Occipital lobe (tissue), 2 donors: ENCODE results near the gene SYCE1L. TPM values are rescaled to one million over a fixed set of nuclear protein-coding genes. Genes with fewer than 3 reads are reported as not detected.
"Not testable (repeated sequence)": the region's sequence is repeated elsewhere in the genome, so short reads cannot be mapped to it uniquely, and the experiment has no call there.

Experiments used
- DNase-seq: peaks from one replicate; lab custom pipeline; 2025; lab: John Stamatoyannopoulos, UW
- total RNA-seq: library from RNA; depleted of rRNA; stranded (reverse); fragments of >200 nt; gene quantifications from one replicate; pipeline ENCODE4 v1.2.3, GENCODE V29; 2014

SYCE1L gene
- total RNA-seq, 1 donor from 2014 or later, result not detected

GRCh38 chr16:77197747-77198146 lies 1.5 kb upstream of the SYCE1L start:
- DNase-seq, result no peak

GRCh38 chr16:77206533-77206932 lies 7.3 kb downstream of the SYCE1L start:
- no peak for DNase-seq

- no peak for DNase-seq
Measured at GRCh38 chr16:77207030-77207429, 7.8 kb downstream of the SYCE1L start.

GRCh38 chr16:77208382-77208781 lies 9.2 kb downstream of the SYCE1L start:
- no peak for DNase-seq

DNA sequence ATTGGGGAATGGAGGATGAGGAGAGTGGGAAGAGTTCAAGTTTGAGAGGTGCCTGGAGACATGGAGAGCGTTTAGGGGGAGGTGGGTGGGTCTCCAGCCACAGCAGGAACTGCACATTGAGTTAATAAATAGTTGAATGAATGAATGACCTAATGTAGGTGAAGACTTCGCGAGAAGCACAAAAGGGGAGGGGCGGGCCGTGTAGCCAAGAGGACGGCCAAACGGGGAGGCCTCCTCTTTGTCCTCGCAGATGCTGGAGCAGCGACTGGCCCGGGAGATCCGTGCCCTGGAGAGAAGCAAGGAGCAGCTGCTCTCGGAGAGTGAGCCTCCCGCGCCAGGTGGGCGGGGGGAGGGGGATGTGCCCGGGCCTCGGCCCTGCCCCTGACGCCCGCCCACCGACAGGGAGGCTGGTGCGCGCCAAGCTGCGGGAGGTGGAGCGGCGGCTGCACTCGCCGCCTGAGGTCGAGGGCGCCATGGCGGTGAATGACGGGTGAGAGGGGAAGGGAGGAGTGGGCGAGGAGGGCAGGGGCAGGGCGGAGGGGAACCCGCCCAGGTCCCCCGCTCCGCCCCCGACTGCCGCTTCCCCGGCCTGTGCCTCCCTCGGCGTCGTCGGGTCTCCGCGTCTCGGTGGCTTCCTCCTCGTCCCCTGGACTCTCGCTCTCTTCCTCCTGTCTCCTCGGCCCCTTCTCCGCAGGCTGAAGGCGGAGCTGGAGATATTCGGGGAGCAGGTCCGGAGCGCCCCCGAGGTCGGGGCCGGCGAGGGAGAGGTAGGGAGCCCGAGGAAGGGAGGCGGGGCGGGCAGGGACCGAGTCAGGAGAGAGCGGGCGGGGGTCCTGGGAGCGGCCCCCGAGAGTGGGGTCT lies 12.9 kb downstream of the SYCE1L start:
- no peak for DNase-seq

DNA sequence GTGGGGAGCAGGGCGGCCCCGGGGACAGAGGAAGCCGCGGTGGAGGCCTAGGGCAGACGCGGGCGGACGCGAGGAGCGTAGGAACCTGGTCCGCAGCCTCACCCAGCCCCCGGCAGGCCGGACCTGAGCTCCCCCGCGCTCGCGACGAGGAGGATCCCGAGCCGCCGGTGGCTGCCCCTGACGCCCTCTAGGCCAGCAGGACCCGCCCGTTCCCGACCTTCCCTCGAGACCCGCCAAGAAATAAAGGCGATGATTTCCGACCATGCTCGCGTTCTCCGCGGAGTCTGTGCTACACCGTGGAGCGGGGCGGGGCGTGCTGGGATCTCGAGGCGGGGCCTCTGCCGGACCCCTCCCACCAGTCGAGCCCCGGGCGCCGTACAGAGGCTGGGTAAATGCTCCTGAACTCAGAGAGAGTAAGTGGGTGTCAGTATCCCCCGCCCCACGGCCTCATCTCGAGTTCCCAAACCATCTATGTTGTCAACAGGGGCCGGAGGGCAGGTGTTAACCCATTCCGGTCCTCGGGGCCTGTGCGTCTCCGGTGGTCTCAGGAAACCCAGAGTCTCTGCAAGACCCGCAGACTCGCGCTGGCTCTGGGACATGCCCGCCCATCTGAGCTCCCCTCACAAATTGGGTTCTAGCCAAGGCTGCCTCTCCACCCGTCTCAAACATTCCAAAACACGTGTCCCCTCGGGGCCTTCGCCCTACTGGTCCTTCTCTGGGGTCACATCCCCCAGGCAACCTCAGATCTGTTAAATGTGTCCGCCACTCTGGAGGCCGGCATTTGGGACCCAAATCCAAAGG lies 13.7 kb downstream of the SYCE1L start:
- no peak for DNase-seq

GRCh38 chr16:77213542-77214106 lies 14.4 kb downstream of the SYCE1L start:
- DNase-seq, result peak; percentile 15

GRCh38 chr16:77214411-77215138 lies 15.4 kb downstream of the SYCE1L start:
- no peak for DNase-seq

DNA sequence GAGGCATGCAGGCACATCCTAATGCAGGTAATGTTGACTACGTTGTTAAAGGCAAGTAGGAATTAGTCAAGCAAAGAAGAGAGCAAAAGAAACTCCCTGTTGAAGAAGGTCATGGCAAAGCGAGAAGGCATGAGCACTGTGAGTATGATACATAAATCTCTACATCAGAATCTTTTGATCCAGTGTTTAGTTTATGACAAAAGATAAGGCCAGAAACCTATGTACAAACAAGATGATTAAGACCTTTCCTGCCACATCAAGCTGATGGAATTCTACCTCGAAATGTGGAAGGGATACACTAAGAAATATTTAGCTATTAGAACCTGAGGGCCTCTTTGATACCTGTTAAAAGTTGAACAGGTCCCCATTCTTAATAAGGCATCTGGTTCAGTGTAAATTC lies 20.2 kb downstream of the SYCE1L start:
- DNase-seq, result no peak

DNA sequence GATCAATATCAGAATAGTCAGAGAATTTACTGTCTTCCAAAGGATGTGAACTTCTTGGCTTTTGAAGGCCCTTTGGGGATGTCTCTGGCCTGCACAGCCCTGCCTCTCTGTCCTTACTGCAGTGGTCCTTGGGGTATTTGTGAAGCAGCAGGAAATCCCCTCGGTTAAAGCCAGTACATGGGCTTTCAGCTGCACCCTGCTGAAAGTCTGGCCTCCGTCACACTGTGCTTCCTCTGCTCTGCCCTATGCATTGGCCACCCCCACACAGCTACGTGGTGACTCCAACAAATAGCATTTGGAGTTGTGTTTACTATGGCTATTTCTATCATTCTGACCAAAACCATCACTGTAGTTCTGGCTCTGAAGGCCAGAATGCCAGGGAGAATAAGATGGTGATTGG lies 21.2 kb downstream of the SYCE1L start:
- DNase-seq, result no peak

DNA sequence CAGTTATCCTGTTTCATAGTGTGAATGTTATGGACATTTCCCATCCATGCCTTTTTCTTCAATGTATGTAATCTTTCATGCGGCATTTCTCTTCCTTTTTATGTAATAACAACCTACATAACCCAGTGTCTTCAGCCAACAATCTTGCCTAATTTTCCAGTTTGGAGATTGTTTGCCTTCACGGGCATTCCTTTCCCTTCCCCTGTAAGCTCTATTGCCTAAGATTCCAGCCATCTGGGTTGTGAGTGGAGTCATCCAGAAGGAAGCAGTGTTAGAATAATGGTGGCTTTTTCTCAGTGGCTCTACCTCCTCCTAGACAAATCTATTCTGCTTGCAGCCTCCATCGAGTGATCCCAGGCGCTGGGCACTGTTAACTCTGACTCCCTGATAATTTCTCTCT lies 22.3 kb downstream of the SYCE1L start:
- DNase-seq, result no peak

DNA sequence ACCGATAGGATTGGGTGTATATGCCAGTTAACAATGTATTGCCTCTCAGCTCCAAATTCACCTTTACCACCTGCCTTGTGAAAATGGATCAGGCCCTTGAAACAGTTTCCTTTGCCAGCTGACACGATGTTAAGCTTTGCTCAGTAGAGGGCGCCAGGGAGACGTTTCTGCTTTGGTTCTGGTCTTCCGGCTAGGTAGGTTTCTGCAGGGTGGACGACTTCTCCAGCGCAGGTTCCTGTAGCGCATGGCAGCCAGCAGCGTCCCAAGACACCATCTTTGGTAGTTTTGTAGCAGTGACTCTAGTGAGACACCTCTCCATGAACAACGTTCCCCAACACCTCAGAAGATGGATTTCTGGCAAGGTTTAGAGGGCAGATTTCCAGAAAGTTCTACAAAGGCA lies 24.0 kb downstream of the SYCE1L start:
- DNase-seq, result no peak

DNA sequence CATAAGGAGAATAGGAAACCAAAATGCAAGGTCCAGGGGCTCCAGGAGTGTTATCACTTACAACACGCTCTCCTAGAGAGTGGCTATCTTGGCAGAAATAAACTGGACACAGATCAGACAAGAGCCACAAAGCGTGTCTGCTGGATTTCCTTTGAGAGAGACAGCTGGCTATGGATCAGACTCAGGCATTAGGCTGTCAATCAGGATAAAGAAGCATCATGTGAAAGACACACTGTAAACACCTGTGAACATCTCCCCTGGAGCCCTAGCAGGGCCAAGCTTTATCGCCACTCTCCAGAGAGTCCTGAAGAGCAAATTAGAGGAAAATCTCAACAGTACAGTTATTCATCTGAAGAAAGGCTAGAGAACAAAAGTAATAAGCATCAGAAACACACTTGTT lies 26.0 kb downstream of the SYCE1L start:
- no peak for DNase-seq

- no peak for DNase-seq
Measured at GRCh38 chr16:77227745-77228144, 28.5 kb downstream of the SYCE1L start.

DNA sequence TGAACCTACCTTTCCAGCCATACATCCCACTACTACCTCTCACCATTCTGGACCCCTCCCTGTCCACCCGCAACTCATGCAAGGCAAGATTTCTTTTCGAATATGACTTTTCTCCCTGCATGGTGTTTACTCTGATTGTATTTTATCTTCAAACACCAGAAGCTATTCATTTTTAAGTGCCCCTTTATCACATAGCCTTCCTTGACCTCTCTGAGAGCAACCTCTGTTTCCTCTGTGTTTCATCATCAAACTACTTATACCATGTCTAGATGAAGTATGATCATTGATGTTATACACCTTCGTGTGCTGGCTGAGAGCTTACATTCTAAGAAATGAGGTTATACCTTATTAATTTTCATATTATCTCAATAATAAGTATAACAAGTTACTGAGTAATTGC lies 31.8 kb downstream of the SYCE1L start:
- DNase-seq, result no peak

- no peak for DNase-seq
Measured at GRCh38 chr16:77233799-77234519, 34.8 kb downstream of the SYCE1L start.

GRCh38 chr16:77234611-77235010 lies 35.4 kb downstream of the SYCE1L start:
- no peak for DNase-seq

DNA sequence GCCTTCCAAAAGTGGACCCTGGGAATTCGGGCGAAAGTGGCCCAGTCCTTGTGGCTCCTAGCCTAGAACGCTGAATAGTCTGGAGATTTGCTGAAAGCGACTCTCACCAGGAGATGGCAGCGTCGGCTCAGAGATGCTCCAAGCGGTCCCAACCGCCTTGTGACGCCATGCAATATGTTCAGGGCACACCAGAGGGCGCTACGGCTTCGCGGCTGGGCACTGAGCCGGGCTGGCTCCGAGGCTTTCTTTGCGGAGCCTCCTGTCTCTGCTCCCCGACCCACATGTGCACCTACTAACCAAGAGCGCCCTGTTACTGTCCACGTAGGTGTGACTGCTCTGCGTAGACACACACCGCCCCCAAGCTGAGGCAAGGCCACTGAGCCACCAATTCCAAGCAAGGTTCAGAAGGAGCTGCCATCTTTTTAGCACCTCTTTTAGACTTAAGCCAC lies 36.9 kb downstream of the SYCE1L start:
- DNase-seq, result peak; percentile 66

GRCh38 chr16:77238593-77238992 lies 39.4 kb downstream of the SYCE1L start:
- no peak for DNase-seq

- not testable (repeated sequence) for DNase-seq
Measured at GRCh38 chr16:77242471-77242870, 43.3 kb downstream of the SYCE1L start.

GRCh38 chr16:77246150-77246549 lies 46.9 kb downstream of the SYCE1L start:
- no peak for DNase-seq
